Aorta (tissue), 5 donors: ENCODE results near the gene CUTA. TPM values are rescaled to one million over a fixed set of nuclear protein-coding genes. Genes with fewer than 3 reads are reported as not detected.

Experiments
- ATAC-seq: fragments of 200-7000 bp; cut with Tn5 transposase; one replicate; pipeline ENCODE4 v1.9.1; 2022; ENCODE audit warnings: moderate library complexity; ENCODE audit not compliant: low FRiP score
- DNase-seq, 2 donors: peaks; one replicate each; pipeline ENCODE4 v3.0.0-alpha.2; 2020
- H3K27ac ChIP-seq, 2 donors: one replicate each; pipeline ENCODE4 v1.5.1; 2013; ENCODE audit warnings: low read length in 2 of 2, mild to moderate bottlenecking in 2 of 2, moderate library complexity in 2 of 2, control low read depth in 1 of 2, inconsistent platforms in 1 of 2, low read depth in 1 of 2
- H3K27me3 ChIP-seq, 2 donors: one replicate each; pipeline ENCODE4 v1.6.1; 2013; ENCODE audit warnings: control low read depth in 1 of 2, low read length in 1 of 2, mild to moderate bottlenecking in 1 of 2, moderate library complexity in 1 of 2; ENCODE audit not compliant: insufficient read depth in 2 of 2, control insufficient read depth in 1 of 2
- H3K36me3 ChIP-seq, 2 donors: one replicate each; pipeline ENCODE4 v1.6.1; 2013; ENCODE audit warnings: control low read depth in 1 of 2, low read length in 1 of 2, mild to moderate bottlenecking in 1 of 2; ENCODE audit not compliant: insufficient read depth in 2 of 2, control insufficient read depth in 1 of 2
- H3K4me1 ChIP-seq, 2 donors: one replicate each; pipeline ENCODE4 v1.6.1; 2013; ENCODE audit warnings: low read length in 2 of 2, control low read depth in 1 of 2, mild to moderate bottlenecking in 1 of 2, moderate library complexity in 1 of 2; ENCODE audit not compliant: insufficient read depth in 2 of 2, control insufficient read depth in 1 of 2
- H3K4me3 ChIP-seq, 2 donors: one replicate each; pipeline ENCODE4 v1.5.1; 2013; ENCODE audit warnings: low read length in 2 of 2, control low read depth in 1 of 2, mild to moderate bottlenecking in 1 of 2
- H3K9me3 ChIP-seq: one replicate; pipeline ENCODE4 v1.6.1; 2013; ENCODE audit warnings: mild to moderate bottlenecking, low read length; ENCODE audit not compliant: control insufficient read depth
- WGBS, 2 donors: extraction: QIAGEN DNeasy Blood & Tissue Kit; methylation state at CpG; one replicate each; pipeline ENCODE4 v1.1.7; 2013; 5-methylcytosine and 5-hydroxymethylcytosine counted together
- intact Hi-C, 2 donors: fragments of 100-400 bp; cut with DNase I; formaldehyde crosslinking; loops; one replicate each; pipeline versions ENCODE4 v1.14.2 to v1.15.0; 2022
- polyA plus RNA-seq, 2 donors: library from polyadenylated mRNA; stranded (reverse); fragments of 200-250 nt; gene quantifications; one replicate each; pipeline ENCODE4 v1.2.3, GENCODE V29; 2013
- total RNA-seq, 2 donors: library from RNA; stranded (reverse); fragmentation: NEBNext Ultra II Directional; extraction: Animal tissue kit (Norgen Biotek cat#: 25700); gene quantifications; one replicate each; pipeline ENCODE4 v1.2.1, GENCODE V29; 2021
- donor health status: healthy with polysubstance abuse.
- donor health status: Bipolar disorder and iron deficiency.
- donor health status: DM: no; HTN: no; CAD: no.
- donor health status: DM: no; HTN: no; CAD: no.
- donor health status: DM: yes; HTN: yes; CAD: no.

CUTA gene
- total and polyA plus RNA-seq, 4 donors = 89.9 to 191 (median 115) TPM

DNA sequence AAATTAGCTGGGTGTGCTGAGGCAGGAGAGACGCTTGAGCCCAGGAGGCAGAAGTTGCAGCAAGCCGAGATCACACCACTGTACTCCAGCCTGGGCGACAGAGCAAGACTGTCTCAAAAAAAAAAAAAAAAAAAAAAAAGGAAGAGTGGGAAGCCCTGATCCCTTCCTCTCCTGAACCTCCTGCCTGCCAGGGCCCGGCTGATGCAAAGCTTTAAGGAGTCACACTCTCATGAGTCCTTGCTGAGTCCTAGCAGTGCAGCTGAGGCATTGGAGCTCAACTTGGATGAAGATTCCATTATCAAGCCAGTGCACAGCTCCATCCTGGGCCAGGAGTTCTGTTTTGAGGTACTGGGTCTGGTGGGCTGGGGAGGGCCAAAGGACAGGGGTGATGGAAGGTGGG, 17.1 kb upstream of the CUTA start:
- Histone ChIP-seq H3K4me3 (no peak overlapping the region), H3K27me3 (no peaks in the 10 kb centered on the region), H3K9me3 (no peaks in the 10 kb centered on the region), H3K27ac (no peak overlapping the region), H3K36me3 (peaks cover 0 to 10% of the 10 kb centered on the region in 2 donors), H3K4me1 (no peaks in the 10 kb centered on the region)
- WGBS, 2 donors = 77 to 88% methylated on average over 4 of the region's 4 CpGs
- DNase-seq (no peak), ATAC-seq (no peak)
- intact Hi-C loops = no loop called here

DNA sequence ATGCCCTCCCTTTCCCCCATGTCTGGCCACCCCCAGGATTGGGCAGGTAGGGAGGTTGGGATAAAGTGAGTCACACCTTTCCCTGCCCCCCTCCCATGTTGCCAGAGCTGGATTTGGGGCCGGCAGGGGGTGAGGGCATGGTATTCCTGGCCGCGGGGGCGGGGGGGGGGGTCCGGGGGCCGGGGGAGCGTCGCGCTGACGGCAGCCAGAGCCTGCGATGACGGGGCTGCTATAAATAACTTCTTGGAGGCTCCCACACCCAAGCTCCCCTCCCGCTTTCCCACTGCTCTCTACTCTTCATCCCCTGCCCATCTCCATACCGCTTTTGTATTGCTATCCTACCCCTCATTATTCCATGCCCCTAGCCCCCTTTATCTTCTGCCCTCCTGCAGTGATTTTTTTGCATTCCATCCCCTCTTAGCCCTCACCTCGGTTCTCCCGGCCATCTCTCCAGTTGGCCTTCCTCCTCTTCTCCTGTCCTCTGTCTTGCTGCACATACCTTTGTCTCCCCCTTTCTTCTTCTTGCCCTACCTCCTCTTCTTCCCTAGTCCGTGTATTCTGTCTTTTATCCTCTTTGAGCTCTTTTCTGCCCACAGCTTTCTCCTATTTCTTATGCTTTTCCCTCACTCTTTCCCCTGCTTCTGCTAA, 15.8 kb upstream of the CUTA start:
- no peaks in the 10 kb centered on the region for H3K9me3 ChIP-seq
- WGBS, 2 donors = 4 to 6% methylated on average over 7 to 16 of the region's 17 CpGs
- peak; percentile 50 for ATAC-seq
- no peaks in the 10 kb centered on the region for H3K27me3 ChIP-seq
- intact Hi-C loops = loop anchor here in 1 of 2 donors (2.0 kb wide), 1 partner anchor 47 kb away; no protein-coding TSS in a partner anchor
- DNase-seq = no peak
- H3K36me3 ChIP-seq = peaks cover 0 to 10% of the 10 kb centered on the region in 2 donors
- no peak overlapping the region for H3K27ac ChIP-seq
- no peaks in the 10 kb centered on the region for H3K4me1 ChIP-seq
- H3K4me3 ChIP-seq = no peak overlapping the region

DNA sequence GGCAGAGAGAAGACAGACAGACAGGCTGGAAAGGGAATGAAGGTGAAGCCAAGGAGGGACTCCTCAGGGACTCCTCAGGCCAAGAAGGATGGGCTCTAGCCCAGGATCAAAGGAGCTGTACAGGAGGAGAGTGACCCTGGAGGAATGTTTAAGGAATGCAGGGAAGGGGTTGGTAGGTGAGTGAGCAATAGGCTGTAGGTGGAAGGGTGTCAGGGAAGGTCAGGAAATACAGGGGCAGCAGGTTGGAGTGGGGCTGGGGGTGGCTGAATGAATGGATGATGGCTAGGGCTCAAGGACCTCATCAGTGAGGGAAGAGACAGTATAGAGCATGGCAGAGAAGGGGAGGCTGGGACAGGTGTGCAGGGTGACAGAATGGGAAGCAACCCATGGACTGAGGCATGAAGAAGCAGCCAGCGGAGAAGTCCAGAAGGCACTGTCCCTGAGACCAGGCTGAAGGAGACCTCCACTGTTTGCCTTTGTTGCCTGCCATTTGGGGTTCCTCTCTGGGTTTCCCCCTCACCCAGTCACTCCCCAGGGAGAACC, 15.2 kb upstream of the CUTA start:
- DNase-seq (peak in 1 of 2 donors; percentile 62), ATAC-seq (no peak)
- no peak overlapping the region for H3K4me3 ChIP-seq
- 91 to 100% methylated on average over 1 of the region's 1 CpG for WGBS, 2 donors
- H3K4me1 ChIP-seq = no peaks in the 10 kb centered on the region
- H3K27ac ChIP-seq = no peak overlapping the region
- no peaks in the 10 kb centered on the region for H3K27me3 ChIP-seq
- peaks cover 0 to 9% of the 10 kb centered on the region in 2 donors for H3K36me3 ChIP-seq
- intact Hi-C loops = loop anchor here in 1 of 2 donors (2.0 kb wide), 1 partner anchor 46 kb away; no protein-coding TSS in a partner anchor
- H3K9me3 ChIP-seq = no peaks in the 10 kb centered on the region

DNA sequence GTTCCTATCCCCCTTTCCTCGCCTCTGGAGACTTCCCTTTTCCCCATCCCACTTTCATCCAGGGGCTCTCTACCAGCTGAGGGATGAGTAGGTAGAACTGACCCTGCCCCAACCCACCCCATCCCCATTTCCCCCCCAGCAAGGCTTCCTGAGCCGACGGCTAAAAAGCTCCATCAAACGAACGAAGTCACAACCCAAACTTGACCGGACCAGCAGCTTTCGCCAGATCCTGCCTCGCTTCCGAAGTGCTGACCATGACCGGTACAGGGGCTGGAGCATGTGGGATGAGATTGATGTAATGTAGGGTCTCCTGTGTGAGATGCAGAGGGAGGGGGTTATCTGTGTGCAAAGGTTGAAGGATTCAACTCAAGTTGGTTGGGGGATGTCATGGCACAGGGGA, 14.6 kb upstream of the CUTA start:
- intact Hi-C loops = loop anchor here in 1 of 2 donors (2.0 kb wide), 1 partner anchor 46 kb away; no protein-coding TSS in a partner anchor
- Histone ChIP-seq H3K27ac (no peak overlapping the region), H3K9me3 (no peaks in the 10 kb centered on the region), H3K4me1 (no peaks in the 10 kb centered on the region), H3K27me3 (no peaks in the 10 kb centered on the region), H3K4me3 (no peak overlapping the region), H3K36me3 (peaks cover 0 to 5% of the 10 kb centered on the region in 2 donors)
- WGBS, 2 donors = 72 to 78% methylated on average over 10 of the region's 10 CpGs
- DNase-seq (peak in 1 of 2 donors; percentile 51), ATAC-seq (no peak)

DNA sequence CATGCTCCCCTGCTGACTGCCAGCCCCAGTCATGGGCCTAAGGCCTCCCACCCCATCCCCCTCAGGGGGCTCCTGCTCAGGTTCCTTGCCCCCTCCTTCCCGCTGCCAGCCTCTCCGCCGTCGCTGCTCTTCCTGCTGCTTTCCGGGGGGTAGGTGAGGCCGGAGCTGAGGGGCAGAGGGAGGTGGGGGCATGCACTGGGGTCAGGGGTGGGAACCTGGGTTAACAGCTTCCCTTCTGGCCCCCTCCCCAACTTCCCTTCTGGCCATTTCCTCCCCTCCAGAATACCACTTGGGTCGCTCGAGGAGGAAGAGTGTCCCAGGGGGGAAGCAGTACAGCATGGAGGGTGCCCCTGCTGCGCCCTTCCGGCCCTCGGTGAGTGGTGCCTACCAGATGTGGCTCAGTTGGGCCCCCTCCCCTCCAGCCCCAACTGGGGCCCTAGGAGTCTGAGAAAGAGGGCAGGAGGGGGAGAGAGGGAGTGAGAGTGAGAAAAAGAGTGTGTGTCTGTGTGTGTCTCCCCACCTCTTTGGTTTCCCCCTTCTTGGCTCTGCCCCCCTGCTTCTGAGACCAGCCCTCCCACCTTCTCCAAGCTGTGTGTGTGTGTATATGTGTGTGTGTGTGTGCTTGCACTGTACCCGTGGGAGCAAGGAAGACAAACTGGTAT, 14.1 kb upstream of the CUTA start:
- H3K27ac ChIP-seq = no peak overlapping the region
- H3K4me3 ChIP-seq = no peak overlapping the region
- 67 to 68% methylated on average over 10 to 12 of the region's 12 CpGs for WGBS, 2 donors

DNA sequence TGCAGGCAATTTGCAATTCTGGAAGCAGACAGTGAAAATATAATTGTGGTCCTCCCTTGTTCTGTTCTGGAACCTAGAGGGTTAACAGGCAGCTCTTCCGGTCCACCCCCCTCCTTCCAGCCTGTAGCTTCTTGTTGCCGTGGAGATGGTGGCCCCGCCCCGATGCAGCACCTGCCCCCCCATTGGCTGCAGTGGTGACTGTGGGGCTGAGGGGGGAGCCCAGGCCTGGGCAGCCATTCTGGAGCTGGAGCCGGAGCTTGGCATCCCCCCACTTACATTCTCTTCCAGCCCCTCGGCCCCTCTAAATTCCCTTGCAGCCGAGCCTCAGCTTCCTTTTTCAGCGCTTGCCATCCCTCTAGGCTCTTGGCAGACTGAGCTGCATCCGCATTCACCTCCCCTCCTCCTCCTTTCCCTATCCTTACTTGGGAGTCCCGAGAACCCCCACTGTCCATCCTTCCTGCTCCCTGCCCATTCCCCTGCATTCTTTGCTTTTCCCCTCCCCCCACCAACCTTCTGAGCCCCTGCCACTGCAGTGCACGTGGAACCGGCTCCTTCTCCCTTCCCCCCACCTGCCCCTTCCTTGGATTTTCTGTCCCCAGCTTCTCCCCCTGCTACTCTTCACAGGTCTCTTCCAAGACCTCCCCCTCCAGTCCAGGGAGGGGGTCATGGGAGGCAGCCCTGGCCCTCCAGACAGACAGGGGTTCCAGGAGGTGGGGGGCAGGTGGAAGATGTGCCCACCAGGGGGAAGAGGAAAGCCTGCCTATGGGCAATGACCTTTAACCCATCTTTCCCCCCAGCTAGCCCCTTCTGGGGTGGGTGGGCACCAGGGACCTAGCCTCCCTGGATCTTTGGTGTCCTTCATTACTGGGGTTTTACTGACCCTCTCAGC, 13.3 kb upstream of the CUTA start:
- ATAC-seq (no peak), DNase-seq (peak; percentile 43 to 89)
- Histone ChIP-seq H3K27me3 (no peaks in the 10 kb centered on the region), H3K36me3 (peaks cover 0 to 4% of the 10 kb centered on the region in 2 donors), H3K4me3 (no peak overlapping the region), H3K27ac (no peak overlapping the region), H3K9me3 (no peaks in the 10 kb centered on the region), H3K4me1 (no peaks in the 10 kb centered on the region)
- intact Hi-C loops = no loop called here
- WGBS, 2 donors = 3 to 6% methylated on average over 10 to 12 of the region's 12 CpGs

More for the DNA sequence above, 14.1 kb upstream of the CUTA start:
- DNase-seq (peak in 1 of 2 donors; percentile 53), ATAC-seq (no peak)
- intact Hi-C loops = loop anchor here in 1 of 2 donors (2.0 kb wide), 1 partner anchor 45 kb away; no protein-coding TSS in a partner anchor
- no peaks in the 10 kb centered on the region for H3K4me1 ChIP-seq
- H3K27me3 ChIP-seq = no peaks in the 10 kb centered on the region
- H3K9me3 ChIP-seq = no peaks in the 10 kb centered on the region
- peaks cover 0 to 4% of the 10 kb centered on the region in 2 donors for H3K36me3 ChIP-seq

DNA sequence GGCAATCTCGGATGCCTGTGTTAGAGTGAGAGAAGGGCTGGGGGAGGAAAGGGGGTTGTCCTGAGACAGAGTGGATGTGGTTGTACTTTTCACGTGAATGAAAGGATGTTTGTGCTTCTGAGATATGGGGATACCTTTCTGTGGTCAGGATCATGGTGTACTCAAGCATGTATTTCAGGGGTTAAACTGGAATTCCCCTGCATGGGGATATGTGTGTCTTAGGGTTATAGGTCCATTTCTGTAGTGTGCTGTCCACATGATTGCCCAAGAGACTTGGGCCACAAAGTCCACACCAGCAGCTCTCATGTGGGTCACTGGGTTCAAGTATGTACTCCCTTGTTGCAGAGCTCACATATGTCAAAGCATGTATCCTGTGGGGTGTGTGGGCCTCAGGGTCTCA, 12.4 kb upstream of the CUTA start:
- Histone ChIP-seq H3K4me3 (no peak overlapping the region), H3K9me3 (no peaks in the 10 kb centered on the region), H3K4me1 (no peaks in the 10 kb centered on the region), H3K27me3 (no peaks in the 10 kb centered on the region), H3K27ac (no peak overlapping the region), H3K36me3 (peaks cover 0 to under 1% of the 10 kb centered on the region in 2 donors)
- WGBS, 2 donors = 51 to 53% methylated on average over 2 of the region's 2 CpGs
- ATAC-seq (no peak), DNase-seq (peak in 1 of 2 donors; percentile 42)
- intact Hi-C loops = no loop called here

DNA sequence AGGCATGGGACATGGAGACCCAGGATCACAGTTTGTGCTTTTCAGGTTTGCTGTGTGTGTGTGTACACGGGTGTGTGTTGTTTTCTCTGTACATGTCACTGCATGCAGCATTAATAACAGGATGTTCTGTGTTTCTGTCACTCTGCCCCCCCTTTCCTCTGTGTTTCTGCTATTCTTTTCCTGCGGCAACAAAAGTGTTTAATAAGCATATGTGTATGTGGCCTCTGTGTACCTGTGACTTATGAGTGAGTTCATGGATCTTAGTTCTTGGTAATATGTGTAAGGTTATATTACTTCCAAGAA, 11.8 kb upstream of the CUTA start:
- Histone ChIP-seq H3K4me1 (peaks cover 0 to 1% of the 10 kb centered on the region in 2 donors), H3K4me3 (no peak overlapping the region), H3K27me3 (no peaks in the 10 kb centered on the region), H3K9me3 (no peaks in the 10 kb centered on the region), H3K27ac (no peak overlapping the region), H3K36me3 (no peaks in the 10 kb centered on the region)
- intact Hi-C loops = no loop called here
- 58 to 62% methylated on average over 2 of the region's 2 CpGs for WGBS, 2 donors
- DNase-seq (no peak), ATAC-seq (no peak)
